Mesothelial cell of epicardium (in vitro differentiated cells): Measurements from ENCODE around the gene TIMP3. TPM values are rescaled to one million over a fixed set of nuclear protein-coding genes. Genes with fewer than 3 reads are reported as not detected.

Experiments
- DNase-seq, 2 experiments: peaks; one replicate each; pipeline ENCODE4 v3.0.0; 2021; ENCODE audit warnings: low spot score in 2 of 2; ENCODE audit not compliant: unreplicated experiment in 2 of 2
- H3K27ac Mint-ChIP-seq: 2 replicates; pipeline ENCODE4 v1.8.0; 2021; ENCODE audit warnings: mixed read lengths
- H3K27me3 Mint-ChIP-seq: 2 replicates; pipeline ENCODE4 v1.8.0; 2021; ENCODE audit warnings: low read depth, mixed read lengths
- H3K36me3 Mint-ChIP-seq: 2 replicates; pipeline ENCODE4 v1.8.0; 2021; ENCODE audit warnings: mixed read lengths
- H3K4me1 Mint-ChIP-seq: 2 replicates; pipeline ENCODE4 v1.8.0; 2021; ENCODE audit warnings: mixed read lengths
- H3K4me3 Mint-ChIP-seq: 2 replicates; pipeline ENCODE4 v1.8.0; 2021; ENCODE audit warnings: mild to moderate bottlenecking, moderate library complexity, mixed read lengths
- H3K9me3 Mint-ChIP-seq: 2 replicates; pipeline ENCODE4 v1.8.0; 2021; ENCODE audit warnings: mixed read lengths
- CTCF ChIP-seq: fragments of 200-600 bp; sonication (generic); IDR thresholded peaks from one replicate; pipeline ENCODE4 v1.5.0; 2021; ENCODE audit warnings: antibody characterized with exemption; ENCODE audit not compliant: unreplicated experiment
- total RNA-seq: library from RNA; stranded (reverse); gene quantifications from 3 replicates; pipeline ENCODE4 v1.2.1, GENCODE V29; 2021

Gene TIMP3
- total RNA-seq, 1 donor from 2014 or later, result 67.2 TPM

- no peaks in the 10 kb centered on the region for H3K27me3 Mint-ChIP-seq
- H3K4me3 Mint-ChIP-seq, result no peak overlapping the region
- H3K27ac Mint-ChIP-seq, result no peak overlapping the region
- H3K36me3 Mint-ChIP-seq, result no peaks in the 10 kb centered on the region
- no peaks in the 10 kb centered on the region for H3K9me3 Mint-ChIP-seq
- no peak for TF ChIP-seq CTCF
- peaks cover 46% of the 10 kb centered on the region for H3K4me1 Mint-ChIP-seq
- DNase-seq, result no peak
Measured at GRCh38 chr22:32806296-32806695, 4.8 kb downstream of the TIMP3 start.

DNA sequence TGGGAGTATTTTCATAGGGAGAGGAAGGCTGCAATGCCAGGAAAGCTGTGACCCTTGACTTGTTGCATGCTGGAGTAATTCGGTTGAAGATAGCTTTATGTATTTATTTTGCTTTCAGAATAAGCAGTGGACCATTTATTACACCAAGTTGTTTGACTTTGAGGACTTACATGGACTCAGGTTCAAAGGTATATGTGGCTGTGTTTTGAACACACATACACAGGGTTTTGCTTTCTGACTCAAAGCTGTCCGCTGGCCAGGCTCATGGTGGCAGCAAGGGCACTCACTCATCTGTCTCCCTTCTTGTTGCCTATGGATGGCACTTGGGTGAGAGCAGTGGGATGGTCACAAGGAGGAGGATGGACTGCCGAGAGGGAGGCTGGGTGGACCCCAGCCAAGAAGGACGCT lies 6.5 kb downstream of the TIMP3 start:
- Mint-ChIP-seq H3K27ac (no peak overlapping the region), H3K9me3 (no peaks in the 10 kb centered on the region), H3K36me3 (no peaks in the 10 kb centered on the region), H3K4me3 (no peak overlapping the region), H3K27me3 (no peaks in the 10 kb centered on the region), H3K4me1 (peaks cover 40% of the 10 kb centered on the region)
- TF ChIP-seq CTCF, result no peak
- no peak for DNase-seq

- no peak for TF ChIP-seq CTCF
- Mint-ChIP-seq H3K4me1 (peaks cover 32% of the 10 kb centered on the region), H3K27ac (peak overlapping the region; percentile 16), H3K27me3 (no peaks in the 10 kb centered on the region), H3K9me3 (no peaks in the 10 kb centered on the region), H3K36me3 (no peaks in the 10 kb centered on the region), H3K4me3 (no peak overlapping the region)
- no peak for DNase-seq
Measured at GRCh38 chr22:32809786-32810554, 8.5 kb downstream of the TIMP3 start.

- Mint-ChIP-seq H3K4me3 (no peak overlapping the region), H3K27ac (peak overlapping the region; percentile 16), H3K36me3 (no peaks in the 10 kb centered on the region), H3K4me1 (peaks cover 30% of the 10 kb centered on the region), H3K27me3 (no peaks in the 10 kb centered on the region), H3K9me3 (no peaks in the 10 kb centered on the region)
- no peak for TF ChIP-seq CTCF
- no peak for DNase-seq
Measured at GRCh38 chr22:32810555-32811133, 9.1 kb downstream of the TIMP3 start.

- TF ChIP-seq CTCF, result no peak
- DNase-seq, result no peak
- H3K27me3 Mint-ChIP-seq, result no peaks in the 10 kb centered on the region
- H3K36me3 Mint-ChIP-seq, result no peaks in the 10 kb centered on the region
- no peak overlapping the region for H3K27ac Mint-ChIP-seq
- peaks cover 29% of the 10 kb centered on the region for H3K4me1 Mint-ChIP-seq
- no peak overlapping the region for H3K4me3 Mint-ChIP-seq
- no peaks in the 10 kb centered on the region for H3K9me3 Mint-ChIP-seq
Measured at GRCh38 chr22:32811788-32812545, 10.5 kb downstream of the TIMP3 start.
